Measurements from ENCODE around the gene MILR1. TPM values are rescaled to one million over a fixed set of nuclear protein-coding genes. Genes with fewer than 3 reads are reported as not detected.

The MILR1 gene
- polyA plus RNA-seq, 2 of the 4 experiments (the other 2 are of a cell fraction) = 2.3 to 12.2 TPM

DNA sequence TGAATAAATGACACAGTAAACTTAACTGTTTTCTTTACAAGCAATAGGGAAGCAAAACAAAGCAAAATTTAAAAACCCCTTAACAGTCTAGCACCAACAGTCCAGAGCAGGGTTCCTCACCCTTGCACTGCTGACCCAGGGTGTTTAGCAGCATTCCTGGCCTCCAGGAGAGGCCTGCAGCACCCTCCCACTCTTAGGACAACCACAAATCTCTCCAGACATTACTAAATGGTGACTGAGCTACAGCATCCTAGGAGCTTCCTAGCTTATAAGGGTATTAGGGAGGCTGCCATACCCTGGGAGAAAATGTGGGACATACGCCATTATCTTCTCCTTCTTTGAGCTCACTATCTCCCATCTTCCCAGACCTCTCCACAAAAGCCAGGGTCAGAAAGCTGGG, 32.0 kb downstream of the MILR1 start:
- Histone ChIP-seq H3K4me3 (no peak overlapping the region), H3K27ac (no peak overlapping the region), H3K4me1 (peaks cover 4% of the 10 kb centered on the region; the same call in 1 of the 3 replicates), H3K9me3 (no peaks in the 10 kb centered on the region), H3K4me2 (no peak overlapping the region)
- FAIRE-seq = no peak
- WGBS (ENCODE audit: missing lambda C conversion rate) = 93% methylated on average over 1 of the region's 1 CpG
- ChIA-PET POLR2A (interaction anchor here (1.0 kb wide), 2 partner anchors 16 to 34 kb away, joined by 3 read pairs; partner anchors contain the start of gene POLG2), CTCF (interaction anchor here (0.8 to 14.0 kb wide), 6 partner anchors 11 to 159 kb away, joined by 3 to 146 read pairs (median 4); partner anchors contain the start of gene POLG2)
- no peak for DNase-seq (ENCODE audit: low read depth in 1 of 2, low spot score in 1 of 2)
- no peak for TF ChIP-seq EHF (CRISPR knock-in tag; IDR thresholded peaks at IDR 0.05)
- TF ChIP-seq MAZ (IDR thresholded peaks at IDR 0.05; ENCODE audit: borderline replicate concordance, low read depth, low read length) = no peak
- TF ChIP-seq, protein P1, sequence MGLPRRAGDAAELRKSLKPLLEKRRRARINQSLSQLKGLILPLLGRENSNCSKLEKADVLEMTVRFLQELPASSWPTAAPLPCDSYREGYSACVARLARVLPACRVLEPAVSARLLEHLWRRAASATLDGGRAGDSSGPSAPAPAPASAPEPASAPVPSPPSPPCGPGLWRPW (IDR thresholded peaks at IDR 0.05) = no peak
- no peak for ATAC-seq

DNA sequence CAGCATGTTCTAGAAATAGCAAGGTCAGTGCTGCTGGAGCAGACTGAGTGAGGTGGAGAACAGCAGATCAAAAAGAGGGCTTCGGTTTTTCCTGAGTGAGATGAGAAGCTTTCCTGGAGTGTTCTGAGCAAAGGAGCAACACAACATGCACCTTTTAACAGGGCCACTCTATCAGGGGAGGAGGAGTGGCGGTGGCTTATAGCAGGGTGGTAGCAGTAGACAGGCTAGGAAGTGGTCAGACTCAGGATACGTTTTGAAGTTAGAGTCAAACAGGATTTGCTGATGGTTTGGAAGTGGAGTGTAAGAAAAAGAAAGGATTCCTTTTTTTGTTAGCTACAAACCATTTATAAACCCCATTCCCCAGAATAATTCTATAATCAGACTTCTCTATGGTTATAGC, 35.5 kb downstream of the MILR1 start:
- 93% methylated on average over 3 of the region's 3 CpGs for WGBS (ENCODE audit: missing lambda C conversion rate)
- Histone ChIP-seq H3K4me1 (no peaks in the 10 kb centered on the region), H3K27ac (no peak overlapping the region), H3K4me2 (no peak overlapping the region), H3K9me3 (no peaks in the 10 kb centered on the region), H3K4me3 (no peak overlapping the region)
- DNase-seq (ENCODE audit: low read depth in 1 of 2, low spot score in 1 of 2) (no peak), ATAC-seq (no peak), FAIRE-seq (no peak)
- TF ChIP-seq SMC3 (IDR thresholded peaks at IDR 0.05) = no peak
- TF ChIP-seq EHMT2 (IDR thresholded peaks at IDR 0.05; ENCODE audit: low read depth) = no peak
- no peak for TF ChIP-seq CEBPB (IDR thresholded peaks at IDR 0.05)
- no peak for TF ChIP-seq HOXA7 (CRISPR knock-in tag; IDR thresholded peaks at IDR 0.05)
- CTCF ChIA-PET = interaction anchor here (0.6 to 14.0 kb wide), 10 partner anchors 8 to 177 kb away, joined by 3 to 146 read pairs (median 5); partner anchors contain the start of genes CEP95, DDX5 and POLG2
- POLR2A ChIA-PET = interaction anchor here (1.6 kb wide), 1 partner anchor 22 kb away, joined by 3 read pairs; the partner anchor contains the start of gene CEP95

GRCh38 chr17:64488301-64488700, 39.4 kb downstream of the MILR1 start:
- Histone ChIP-seq H3K4me1 (peaks cover 7% of the 10 kb centered on the region; the same call in 1 of the 3 replicates), H3K4me2 (no peak overlapping the region), H3K9me3 (no peaks in the 10 kb centered on the region), H3K4me3 (no peak overlapping the region), H3K27ac (no peak overlapping the region)
- WGBS (ENCODE audit: missing lambda C conversion rate) = 88% methylated on average over 2 of the region's 2 CpGs
- TF ChIP-seq, protein P2, sequence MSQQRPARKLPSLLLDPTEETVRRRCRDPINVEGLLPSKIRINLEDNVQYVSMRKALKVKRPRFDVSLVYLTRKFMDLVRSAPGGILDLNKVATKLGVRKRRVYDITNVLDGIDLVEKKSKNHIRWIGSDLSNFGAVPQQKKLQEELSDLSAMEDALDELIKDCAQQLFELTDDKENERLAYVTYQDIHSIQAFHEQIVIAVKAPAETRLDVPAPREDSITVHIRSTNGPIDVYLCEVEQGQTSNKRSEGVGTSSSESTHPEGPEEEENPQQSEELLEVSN (IDR thresholded peaks at IDR 0.05; ENCODE audit: borderline replicate concordance, low read depth) = no peak
- no peak for TF ChIP-seq CBX8 (IDR thresholded peaks at IDR 0.05)
- no peak for TF ChIP-seq FOXS1 (CRISPR knock-in tag; IDR thresholded peaks at IDR 0.05)
- TF ChIP-seq EHMT2 (IDR thresholded peaks at IDR 0.05; ENCODE audit: low read depth) = no peak
- TF ChIP-seq, protein P3, sequence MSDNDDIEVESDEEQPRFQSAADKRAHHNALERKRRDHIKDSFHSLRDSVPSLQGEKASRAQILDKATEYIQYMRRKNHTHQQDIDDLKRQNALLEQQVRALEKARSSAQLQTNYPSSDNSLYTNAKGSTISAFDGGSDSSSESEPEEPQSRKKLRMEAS (IDR thresholded peaks at IDR 0.05) = no peak
- ChIA-PET CTCF (interaction anchor here (0.5 to 12.8 kb wide), 5 partner anchors 64 to 801 kb away, joined by 3 to 300 read pairs (median 4); no protein-coding TSS in a partner anchor), POLR2A (no interaction called here)
- no peak for DNase-seq (ENCODE audit: low read depth in 1 of 2, low spot score in 1 of 2)
- FAIRE-seq = no peak
- no peak for ATAC-seq

GRCh38 chr17:64491034-64491860, 42.3 kb downstream of the MILR1 start:
- no peaks in the 10 kb centered on the region for H3K9me3 ChIP-seq
- peak in 1 of 2 experiments; percentile 70 for DNase-seq (ENCODE audit: low read depth in 1 of 2, low spot score in 1 of 2)
- FAIRE-seq = no peak
- peaks cover 26% of the 10 kb centered on the region for H3K4me1 ChIP-seq
- no peak overlapping the region for H3K27ac ChIP-seq
- WGBS (ENCODE audit: missing lambda C conversion rate) = 83% methylated on average over 13 of the region's 13 CpGs
- ChIA-PET CTCF (interaction anchor here (0.6 to 12.8 kb wide), 24 partner anchors 11 to 249 kb away, joined by 3 to 300 read pairs (median 4); partner anchors contain the start of gene DDX5), POLR2A (interaction anchor here (1.6 to 2.7 kb wide), 2 partner anchors 15 to 72 kb away, joined by 6 to 26 read pairs; partner anchors contain the start of genes CEP95 and DDX5)
- no peak overlapping the region for H3K4me2 ChIP-seq
- peak; percentile 80 to 93 for ATAC-seq
- no peak overlapping the region for H3K4me3 ChIP-seq
- TF ChIP-seq, protein P4, sequence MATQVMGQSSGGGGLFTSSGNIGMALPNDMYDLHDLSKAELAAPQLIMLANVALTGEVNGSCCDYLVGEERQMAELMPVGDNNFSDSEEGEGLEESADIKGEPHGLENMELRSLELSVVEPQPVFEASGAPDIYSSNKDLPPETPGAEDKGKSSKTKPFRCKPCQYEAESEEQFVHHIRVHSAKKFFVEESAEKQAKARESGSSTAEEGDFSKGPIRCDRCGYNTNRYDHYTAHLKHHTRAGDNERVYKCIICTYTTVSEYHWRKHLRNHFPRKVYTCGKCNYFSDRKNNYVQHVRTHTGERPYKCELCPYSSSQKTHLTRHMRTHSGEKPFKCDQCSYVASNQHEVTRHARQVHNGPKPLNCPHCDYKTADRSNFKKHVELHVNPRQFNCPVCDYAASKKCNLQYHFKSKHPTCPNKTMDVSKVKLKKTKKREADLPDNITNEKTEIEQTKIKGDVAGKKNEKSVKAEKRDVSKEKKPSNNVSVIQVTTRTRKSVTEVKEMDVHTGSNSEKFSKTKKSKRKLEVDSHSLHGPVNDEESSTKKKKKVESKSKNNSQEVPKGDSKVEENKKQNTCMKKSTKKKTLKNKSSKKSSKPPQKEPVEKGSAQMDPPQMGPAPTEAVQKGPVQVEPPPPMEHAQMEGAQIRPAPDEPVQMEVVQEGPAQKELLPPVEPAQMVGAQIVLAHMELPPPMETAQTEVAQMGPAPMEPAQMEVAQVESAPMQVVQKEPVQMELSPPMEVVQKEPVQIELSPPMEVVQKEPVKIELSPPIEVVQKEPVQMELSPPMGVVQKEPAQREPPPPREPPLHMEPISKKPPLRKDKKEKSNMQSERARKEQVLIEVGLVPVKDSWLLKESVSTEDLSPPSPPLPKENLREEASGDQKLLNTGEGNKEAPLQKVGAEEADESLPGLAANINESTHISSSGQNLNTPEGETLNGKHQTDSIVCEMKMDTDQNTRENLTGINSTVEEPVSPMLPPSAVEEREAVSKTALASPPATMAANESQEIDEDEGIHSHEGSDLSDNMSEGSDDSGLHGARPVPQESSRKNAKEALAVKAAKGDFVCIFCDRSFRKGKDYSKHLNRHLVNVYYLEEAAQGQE (IDR thresholded peaks at IDR 0.05) = no peak
- TF ChIP-seq TFCP2L1 (CRISPR knock-in tag; IDR thresholded peaks at IDR 0.05) = no peak
- no peak for TF ChIP-seq FOSB (CRISPR knock-in tag; IDR thresholded peaks at IDR 0.05)
- TF ChIP-seq CEBPB (IDR thresholded peaks at IDR 0.05) = peak; percentile 51 to 63; a peak in 3 of 4 replicates
- peak; percentile 84 for TF ChIP-seq CTCF (IDR thresholded peaks at IDR 0.05)
- TF ChIP-seq RARB (CRISPR knock-in tag; IDR thresholded peaks at IDR 0.05) = no peak
- no peak for TF ChIP-seq JUN (IDR thresholded peaks at IDR 0.05)
- no peak for TF ChIP-seq FOSL2 (IDR thresholded peaks at IDR 0.05)
- no peak for TF ChIP-seq FOSL2 (CRISPR knock-in tag; IDR thresholded peaks at IDR 0.05)
- TF ChIP-seq HOXA7 (CRISPR knock-in tag; IDR thresholded peaks at IDR 0.05) = no peak
- peak; percentile 77 to 80 for TF ChIP-seq RAD21 (conservative IDR thresholded peaks at IDR 0.05 in 1 of 2, IDR thresholded peaks at IDR 0.05 in 1 of 2)
- TF ChIP-seq FOXS1 (CRISPR knock-in tag; IDR thresholded peaks at IDR 0.05) = no peak
- TF ChIP-seq SMC3 (IDR thresholded peaks at IDR 0.05) = peak; percentile 79
- TF ChIP-seq ZC3H11A (IDR thresholded peaks at IDR 0.05) = no peak
- no peak for TF ChIP-seq HOXB5 (CRISPR knock-in tag; IDR thresholded peaks at IDR 0.05)

All from A549 (cell line).